ENCODE results near the gene IFI16. TPM values are rescaled to one million over a fixed set of nuclear protein-coding genes. Genes with fewer than 3 reads are reported as not detected.

The IFI16 gene
- total and polyA plus RNA-seq, 3 donors from 2014 or later, result 34.3 to 39.8 (median 35.7) TPM

- no peak overlapping the region for H3K27ac ChIP-seq
- 30 to 32% methylated on average over 2 of the region's 2 CpGs for WGBS, 2 donors
Observed at GRCh38 chr1:159054427-159054826, 44.7 kb downstream of the IFI16 start.

GRCh38 chr1:159055181-159055641 is 45.5 kb downstream of the IFI16 start:
- Histone ChIP-seq H3K9me3 (no peaks in the 10 kb centered on the region), H3K27me3 (no peaks in the 10 kb centered on the region), H3K27ac (no peak overlapping the region), H3K36me3 (ENCODE audit: low read depth, missing control alignments) (no peaks in the 10 kb centered on the region), H3K4me3 (no peak overlapping the region), H3K4me1 (no peaks in the 10 kb centered on the region)
- intact Hi-C loops (cut with DNase I; ENCODE audit: low total_unique reads), result no loop called here
- DNase-seq, result no peak
- TF ChIP-seq, protein P1, sequence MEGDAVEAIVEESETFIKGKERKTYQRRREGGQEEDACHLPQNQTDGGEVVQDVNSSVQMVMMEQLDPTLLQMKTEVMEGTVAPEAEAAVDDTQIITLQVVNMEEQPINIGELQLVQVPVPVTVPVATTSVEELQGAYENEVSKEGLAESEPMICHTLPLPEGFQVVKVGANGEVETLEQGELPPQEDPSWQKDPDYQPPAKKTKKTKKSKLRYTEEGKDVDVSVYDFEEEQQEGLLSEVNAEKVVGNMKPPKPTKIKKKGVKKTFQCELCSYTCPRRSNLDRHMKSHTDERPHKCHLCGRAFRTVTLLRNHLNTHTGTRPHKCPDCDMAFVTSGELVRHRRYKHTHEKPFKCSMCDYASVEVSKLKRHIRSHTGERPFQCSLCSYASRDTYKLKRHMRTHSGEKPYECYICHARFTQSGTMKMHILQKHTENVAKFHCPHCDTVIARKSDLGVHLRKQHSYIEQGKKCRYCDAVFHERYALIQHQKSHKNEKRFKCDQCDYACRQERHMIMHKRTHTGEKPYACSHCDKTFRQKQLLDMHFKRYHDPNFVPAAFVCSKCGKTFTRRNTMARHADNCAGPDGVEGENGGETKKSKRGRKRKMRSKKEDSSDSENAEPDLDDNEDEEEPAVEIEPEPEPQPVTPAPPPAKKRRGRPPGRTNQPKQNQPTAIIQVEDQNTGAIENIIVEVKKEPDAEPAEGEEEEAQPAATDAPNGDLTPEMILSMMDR (IDR thresholded peaks at IDR 0.05), result no peak
- TF ChIP-seq POLR2A (IDR thresholded peaks at IDR 0.05), result no peak
- 85 to 90% methylated on average over 5 of the region's 5 CpGs for WGBS, 2 donors

More at GRCh38 chr1:159054427-159054826, 44.7 kb downstream of the IFI16 start:
- Histone ChIP-seq H3K9me3 (no peaks in the 10 kb centered on the region), H3K4me3 (no peak overlapping the region), H3K27me3 (no peaks in the 10 kb centered on the region), H3K36me3 (ENCODE audit: low read depth, missing control alignments) (no peaks in the 10 kb centered on the region), H3K4me1 (no peaks in the 10 kb centered on the region)
- no peak for DNase-seq
- TF ChIP-seq, protein P1 (IDR thresholded peaks at IDR 0.05), result no peak
- TF ChIP-seq POLR2A (IDR thresholded peaks at IDR 0.05), result no peak
- intact Hi-C loops (cut with DNase I; ENCODE audit: low total_unique reads), result no loop called here

GRCh38 chr1:159056069-159056698 is 46.5 kb downstream of the IFI16 start:
- intact Hi-C loops (cut with DNase I; ENCODE audit: low total_unique reads), result no loop called here
- Histone ChIP-seq H3K4me1 (no peaks in the 10 kb centered on the region), H3K4me3 (no peak overlapping the region), H3K36me3 (ENCODE audit: low read depth, missing control alignments) (no peaks in the 10 kb centered on the region), H3K9me3 (no peaks in the 10 kb centered on the region), H3K27me3 (no peaks in the 10 kb centered on the region), H3K27ac (no peak overlapping the region)
- no peak for DNase-seq
- TF ChIP-seq, protein P1 (IDR thresholded peaks at IDR 0.05), result no peak
- TF ChIP-seq POLR2A (IDR thresholded peaks at IDR 0.05), result no peak
- 89 to 92% methylated on average over 7 of the region's 7 CpGs for WGBS, 2 donors

DNA sequence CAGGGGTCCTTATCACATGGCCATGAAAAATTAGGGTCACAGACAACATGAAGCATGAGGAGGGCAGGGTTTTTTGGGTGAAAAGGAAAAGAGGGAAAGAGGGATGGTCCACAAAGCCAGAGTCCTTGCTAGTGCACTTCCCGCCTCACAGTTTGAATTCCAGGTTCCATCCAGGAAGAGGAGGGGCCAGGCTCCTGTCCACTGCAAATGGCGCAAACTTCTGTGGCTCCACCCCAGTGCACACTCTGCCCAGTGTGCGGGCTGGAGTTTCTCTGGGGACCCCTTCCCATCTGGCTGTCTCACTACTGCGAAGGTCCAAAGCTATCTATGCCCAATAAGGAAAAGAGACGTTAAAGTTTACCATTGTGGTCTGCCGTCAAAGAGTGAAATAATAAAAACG is 49.0 kb downstream of the IFI16 start:
- TF ChIP-seq POLR2A (IDR thresholded peaks at IDR 0.05), result no peak
- TF ChIP-seq, protein P1 (IDR thresholded peaks at IDR 0.05), result no peak
- WGBS, 2 donors, result 88% methylated on average over 7 of the region's 7 CpGs
- intact Hi-C loops (cut with DNase I; ENCODE audit: low total_unique reads), result no loop called here

DNA sequence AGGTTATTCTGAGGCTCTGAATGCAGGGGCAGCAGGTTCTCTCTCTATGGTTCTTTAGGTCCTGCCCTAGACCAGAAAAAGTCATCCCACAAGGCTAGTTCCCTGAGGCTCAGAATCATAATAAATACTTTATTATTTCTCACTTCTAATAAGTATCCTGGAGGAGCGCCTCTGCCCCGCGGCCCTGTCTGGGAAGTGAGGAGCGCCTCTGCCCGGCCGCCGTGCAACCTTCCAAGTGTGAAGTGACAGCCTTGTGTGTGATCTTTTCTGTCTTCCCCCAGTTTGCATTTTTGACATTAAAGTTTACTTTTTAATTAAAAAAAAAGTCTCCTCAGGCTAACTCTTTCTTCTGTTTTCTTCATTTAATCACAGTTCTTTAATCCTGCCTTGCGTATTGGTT is 55.4 kb downstream of the IFI16 start:
- intact Hi-C loops (cut with DNase I; ENCODE audit: low total_unique reads), result no loop called here
- Histone ChIP-seq H3K4me1 (no peaks in the 10 kb centered on the region), H3K4me3 (no peak overlapping the region), H3K36me3 (ENCODE audit: low read depth, missing control alignments) (no peaks in the 10 kb centered on the region), H3K27ac (no peak overlapping the region), H3K9me3 (no peaks in the 10 kb centered on the region), H3K27me3 (no peaks in the 10 kb centered on the region)
- DNase-seq, result no peak
- WGBS, 2 donors, result 95 to 97% methylated on average over 8 of the region's 8 CpGs
- TF ChIP-seq, protein P1 (IDR thresholded peaks at IDR 0.05), result no peak
- no peak for TF ChIP-seq POLR2A (IDR thresholded peaks at IDR 0.05)

More for the DNA sequence above, 49.0 kb downstream of the IFI16 start:
- Histone ChIP-seq H3K27ac (no peak overlapping the region), H3K4me3 (no peak overlapping the region), H3K4me1 (no peaks in the 10 kb centered on the region), H3K36me3 (ENCODE audit: low read depth, missing control alignments) (no peaks in the 10 kb centered on the region), H3K9me3 (no peaks in the 10 kb centered on the region), H3K27me3 (no peaks in the 10 kb centered on the region)
- no peak for DNase-seq

Data from testis (tissue), 3 donors.